Muscle of back (tissue), 13 donors: Measurements from ENCODE around the gene ZYG11B. TPM values are rescaled to one million over a fixed set of nuclear protein-coding genes. Genes with fewer than 3 reads are reported as not detected.
"Not testable (repeated sequence)": the region's sequence is repeated elsewhere in the genome, so short reads cannot be mapped to it uniquely, and the experiment has no call there.

Experiments
- DNase-seq, 3 donors: peaks; one replicate each; pipeline versions ENCODE4 v3.0.0 to v3.0.0-alpha.2; 2013
- long read RNA-seq, 9 donors: transcript quantifications; one replicate each; lab custom pipeline, GENCODE V29; 2026
- polyA plus RNA-seq, 10 donors: library from polyadenylated mRNA; unstranded; fragments of 120-200 nt; gene quantifications; one replicate each; pipeline ENCODE4 v1.2.1, GENCODE V29; 2013; ENCODE audit not compliant: insufficient read length in 10 of 10

The ZYG11B gene
- polyA plus RNA-seq = 10 to 100 TPM; 26.6 to 45.5 (median 33.8) TPM
- long read RNA-seq, donor 1, full-length matches to known transcripts = 1 of 305 reads
- long read RNA-seq, donor 1, partial matches to known transcripts = 294 of 305 reads
- long read RNA-seq, donor 1, other reads (novel, unspliced or antisense) = 10 of 305 reads
- long read RNA-seq, donor 2, full-length matches to known transcripts = 3 of 448 reads
- long read RNA-seq, donor 2, partial matches to known transcripts = 445 of 448 reads
- long read RNA-seq, donor 2, other reads (novel, unspliced or antisense) = 0 of 448 reads
- long read RNA-seq, donor 3 = 0 reads
- long read RNA-seq, donor 4, full-length matches to known transcripts = 3 of 338 reads
- long read RNA-seq, donor 4, partial matches to known transcripts = 321 of 338 reads
- long read RNA-seq, donor 4, other reads (novel, unspliced or antisense) = 14 of 338 reads
- long read RNA-seq, donor 5, full-length matches to known transcripts = 5 of 569 reads
- long read RNA-seq, donor 5, partial matches to known transcripts = 559 of 569 reads
- long read RNA-seq, donor 5, other reads (novel, unspliced or antisense) = 5 of 569 reads
- long read RNA-seq, donor 6, full-length matches to known transcripts = 2 of 14 reads
- long read RNA-seq, donor 6, partial matches to known transcripts = 5 of 14 reads
- long read RNA-seq, donor 6, other reads (novel, unspliced or antisense) = 7 of 14 reads
- long read RNA-seq, donor 7, full-length matches to known transcripts = 6 of 257 reads
- long read RNA-seq, donor 7, partial matches to known transcripts = 245 of 257 reads
- long read RNA-seq, donor 7, other reads (novel, unspliced or antisense) = 6 of 257 reads
- long read RNA-seq, donor 8, full-length matches to known transcripts = 5 of 307 reads
- long read RNA-seq, donor 8, partial matches to known transcripts = 302 of 307 reads
- long read RNA-seq, donor 8, other reads (novel, unspliced or antisense) = 0 of 307 reads
- long read RNA-seq, donor 9, full-length matches to known transcripts = 1 of 103 reads
- long read RNA-seq, donor 9, partial matches to known transcripts = 102 of 103 reads
- long read RNA-seq, donor 9, other reads (novel, unspliced or antisense) = 0 of 103 reads

DNA sequence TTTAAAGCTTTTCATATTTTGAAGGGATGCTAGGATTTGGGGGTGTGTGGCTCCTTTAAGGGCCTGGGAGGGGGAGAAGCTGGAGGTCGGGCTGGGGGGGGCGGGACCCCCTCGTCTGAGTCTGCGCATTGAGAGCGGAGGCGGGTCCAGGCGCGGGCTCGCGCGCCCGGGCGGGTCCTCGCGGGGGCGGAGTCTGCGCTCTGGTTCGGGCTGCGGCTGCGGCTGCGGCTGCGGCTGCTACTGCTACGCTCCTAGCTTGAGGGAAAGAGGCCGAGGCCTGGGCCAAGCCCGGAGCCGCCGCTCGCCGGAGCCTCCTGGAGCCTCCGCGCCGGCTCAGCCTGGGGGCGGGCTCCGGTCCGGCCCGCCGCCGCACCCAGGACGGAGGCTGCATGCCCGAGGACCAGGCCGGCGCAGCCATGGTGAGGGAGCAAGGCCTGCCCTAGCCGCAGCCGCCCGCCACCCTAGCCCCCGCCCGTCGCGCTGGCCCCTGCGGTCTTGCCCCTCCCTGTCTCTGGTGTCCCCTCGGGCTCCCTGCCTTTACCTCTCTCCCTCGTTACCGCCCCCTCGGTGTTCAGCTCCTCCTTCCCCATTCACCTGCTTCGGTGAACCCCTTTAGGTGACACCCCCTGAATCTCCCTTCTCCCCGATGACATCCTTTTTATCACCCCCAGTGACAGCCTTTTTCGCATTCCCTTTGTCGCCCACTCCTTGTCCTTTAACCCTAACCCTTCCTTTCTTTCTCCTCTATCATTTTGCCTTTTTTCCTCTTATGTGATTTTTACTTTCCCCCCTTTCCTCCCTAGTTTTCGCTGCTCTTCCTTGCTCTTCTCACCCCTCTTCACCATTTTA lies at the start of gene ZYG11B:
TSS of gene ZYG11B (plus strand) at position 189 of the 849 bp plus-strand sequence. CDS start at position 390, 201 bp downstream.
- peak; percentile 87 to 96 (median 91) for DNase-seq

- DNase-seq = peak in 1 of 3 donors; percentile 45
These were observed 49.0 kb upstream of the ZYG11B start for GRCh38 chr1:52677076-52677806.

GRCh38 chr1:52679048-52679447 lies 47.2 kb upstream of the ZYG11B start:
- peak in 1 of 3 donors; percentile 49 for DNase-seq

DNA sequence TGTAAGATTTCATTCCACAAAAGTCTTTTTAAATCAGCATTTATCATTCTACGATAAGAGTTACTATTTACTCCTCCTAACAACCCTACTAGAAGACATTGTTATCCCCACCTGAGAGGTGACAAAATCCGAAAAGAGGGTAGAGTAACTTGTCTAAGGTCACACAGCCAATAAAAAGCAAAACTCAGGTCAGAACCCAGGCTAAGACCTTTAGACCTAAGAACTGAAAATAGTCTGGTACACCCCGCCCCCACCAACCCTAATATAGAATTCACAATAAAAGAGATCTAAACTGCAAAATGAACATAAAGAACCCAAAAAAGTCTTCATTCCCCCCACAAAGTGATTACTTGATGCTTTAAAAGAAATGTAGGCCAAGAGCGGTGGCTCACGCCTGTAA lies 46.8 kb upstream of the ZYG11B start:
- no peak for DNase-seq

- no peak for DNase-seq
These were observed 45.9 kb upstream of the ZYG11B start for GRCh38 chr1:52680353-52680752.

- DNase-seq = no peak
These were observed 45.1 kb upstream of the ZYG11B start for GRCh38 chr1:52681136-52681535.

DNA sequence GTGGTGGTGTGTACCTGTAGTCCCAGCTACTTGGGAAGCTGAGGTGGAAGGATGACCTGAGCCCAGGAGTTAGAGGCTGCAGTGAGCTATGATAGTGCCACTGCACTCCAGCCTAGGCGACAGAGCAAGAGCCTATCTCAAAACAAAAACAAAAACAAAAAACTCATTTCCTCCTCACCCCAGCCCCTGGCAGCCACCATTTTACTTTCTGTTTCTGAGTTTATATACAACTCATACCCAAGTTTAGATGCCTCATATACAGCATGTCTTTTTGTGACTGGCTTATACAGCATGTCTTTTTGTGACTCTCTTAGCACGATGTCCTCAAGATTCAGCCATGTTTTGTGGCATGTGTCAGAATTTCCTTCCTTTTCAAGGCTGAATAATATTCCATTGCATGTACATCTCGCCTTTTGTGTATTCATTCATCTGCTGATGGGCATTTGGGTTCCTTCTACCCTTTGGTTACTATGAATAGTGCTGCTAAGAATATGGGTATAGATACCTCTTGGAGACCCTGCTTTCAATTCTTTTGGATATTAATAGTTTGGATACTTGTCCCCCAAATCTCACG lies 42.8 kb upstream of the ZYG11B start:
- no peak for DNase-seq

DNA sequence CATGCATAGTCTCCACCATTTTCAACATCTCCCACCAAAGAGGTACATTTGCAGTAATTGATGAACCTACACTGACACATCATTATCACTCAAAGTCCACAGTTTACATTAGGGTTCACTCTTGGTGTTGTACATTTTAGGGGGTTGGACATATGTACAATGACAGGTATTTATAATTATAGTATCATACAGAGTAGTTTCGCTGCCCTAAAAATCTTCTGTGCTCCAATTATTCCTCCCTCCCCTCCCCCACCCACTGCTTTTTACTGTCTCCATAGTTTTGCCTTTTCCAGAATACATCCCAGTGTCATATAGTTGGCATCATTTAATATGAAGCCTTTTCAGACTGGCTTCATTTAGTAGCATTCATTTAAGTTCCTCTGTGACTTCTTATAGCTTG lies 41.7 kb upstream of the ZYG11B start:
- no peak for DNase-seq

GRCh38 chr1:52686261-52686751 lies 39.9 kb upstream of the ZYG11B start:
- peak; percentile 62 to 79 (median 71) for DNase-seq

DNA sequence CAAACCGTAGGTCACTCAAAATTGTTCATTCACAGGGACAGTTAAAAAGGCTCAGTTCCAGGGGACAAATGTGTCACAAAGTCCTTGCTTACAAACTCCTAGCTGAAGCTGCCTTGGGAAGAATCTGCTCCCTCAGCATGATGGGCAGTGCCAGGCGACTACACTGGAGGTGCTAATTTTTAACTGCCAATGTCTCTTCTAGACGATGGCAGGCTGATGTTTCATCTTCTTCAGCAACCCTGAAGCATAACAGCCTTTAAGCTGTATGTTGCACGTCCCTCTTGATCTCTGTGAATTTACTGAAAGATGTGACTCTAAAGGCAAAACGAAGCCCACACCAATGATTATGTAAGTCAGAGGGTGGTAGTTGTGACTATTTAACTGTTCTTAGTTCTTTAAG lies 39.4 kb upstream of the ZYG11B start:
- no peak for DNase-seq

DNA sequence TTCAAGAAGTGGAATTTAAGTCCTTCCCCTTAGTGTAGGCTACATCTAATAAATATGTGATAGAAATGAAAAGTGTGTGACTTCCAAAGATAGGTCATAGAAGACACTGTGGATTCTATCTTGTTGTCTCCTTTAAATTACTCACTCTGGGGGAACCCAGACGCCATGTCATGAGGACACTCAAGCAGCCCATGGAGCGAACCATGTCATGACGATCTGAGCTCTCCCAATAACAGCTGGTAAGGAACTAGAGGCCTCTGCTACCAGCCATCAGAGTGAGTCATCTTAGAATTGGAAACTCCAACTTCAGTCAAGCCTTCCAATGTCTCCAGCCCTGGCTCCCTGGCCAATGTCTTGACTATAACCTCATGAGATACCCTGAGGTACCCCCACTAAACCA lies 34.4 kb upstream of the ZYG11B start:
- DNase-seq = no peak

DNA sequence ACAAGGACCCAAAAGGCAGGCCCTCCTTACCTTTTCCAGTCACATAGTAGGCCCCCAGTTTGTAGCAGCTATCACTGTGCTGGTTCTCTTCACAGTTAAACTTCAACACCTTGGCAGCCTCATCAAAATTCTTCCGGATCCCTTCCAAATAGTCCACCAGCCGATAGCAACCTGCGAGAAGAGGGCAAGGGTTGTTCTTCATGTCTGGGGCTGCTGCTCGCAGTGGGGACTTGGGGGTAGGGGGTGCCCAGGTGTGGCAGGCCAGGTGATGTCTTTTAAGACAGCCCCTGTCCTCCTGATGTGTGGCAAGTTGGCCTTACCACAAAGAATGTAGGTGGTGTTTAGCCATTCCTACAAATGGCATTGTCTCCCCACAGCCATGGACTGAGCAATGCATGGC lies 33.6 kb upstream of the ZYG11B start:
- DNase-seq = no peak

GRCh38 chr1:52693351-52693750 lies 32.9 kb upstream of the ZYG11B start:
- not testable (repeated sequence) for DNase-seq

GRCh38 chr1:52693843-52694242 lies 32.4 kb upstream of the ZYG11B start:
- DNase-seq = no peak

- no peak for DNase-seq
These were observed 30.6 kb upstream of the ZYG11B start for GRCh38 chr1:52695627-52696026.

DNA sequence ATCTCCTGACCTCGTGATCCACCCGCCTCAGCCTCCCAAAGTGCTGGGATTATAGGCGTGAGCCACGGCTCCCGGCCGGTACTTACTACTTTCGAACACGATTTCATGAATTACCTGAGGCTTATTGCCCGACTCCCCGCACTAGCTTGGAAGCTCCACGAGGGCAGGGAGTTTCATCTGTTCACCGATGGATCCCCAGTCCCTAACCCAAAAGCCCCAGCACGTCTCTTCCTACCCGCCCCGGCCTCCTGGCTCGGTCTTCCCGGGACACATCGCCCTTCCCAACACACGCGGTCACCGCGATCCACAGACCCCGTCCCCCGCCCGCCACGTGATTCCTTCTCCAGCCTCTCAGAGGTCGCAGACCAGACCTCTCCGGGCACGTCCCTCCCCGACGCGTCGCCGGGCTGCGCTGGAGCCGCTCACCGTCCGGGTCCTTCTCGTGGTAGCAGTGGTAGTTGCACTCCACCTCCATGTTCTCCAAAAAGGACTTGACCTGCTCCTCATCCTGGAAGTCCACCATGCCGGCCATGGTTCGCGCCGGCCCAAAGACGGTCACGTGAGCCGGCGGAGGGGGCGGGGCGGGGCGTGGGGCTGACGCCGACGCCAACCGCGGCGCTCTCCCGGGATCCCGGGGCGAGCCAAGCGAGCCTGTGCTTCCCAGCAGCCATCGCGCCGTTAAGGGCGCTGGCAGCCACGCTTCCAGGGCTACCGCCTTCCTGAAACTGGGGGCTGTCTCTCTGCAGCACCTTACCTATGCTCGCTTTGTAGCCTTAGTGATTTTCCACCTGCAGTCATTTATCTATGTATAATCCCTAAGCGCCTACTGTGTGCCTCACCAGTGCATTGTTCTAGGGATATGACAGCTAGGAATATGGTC lies 28.2 kb upstream of the ZYG11B start, which contains the start of gene COA7:
TSS of gene COA7 (minus strand) at position 553 of the 880 bp plus-strand sequence. CDS start at position 532, 21 bp downstream.
- DNase-seq = peak; percentile 85 to 96 (median 90)

DNA sequence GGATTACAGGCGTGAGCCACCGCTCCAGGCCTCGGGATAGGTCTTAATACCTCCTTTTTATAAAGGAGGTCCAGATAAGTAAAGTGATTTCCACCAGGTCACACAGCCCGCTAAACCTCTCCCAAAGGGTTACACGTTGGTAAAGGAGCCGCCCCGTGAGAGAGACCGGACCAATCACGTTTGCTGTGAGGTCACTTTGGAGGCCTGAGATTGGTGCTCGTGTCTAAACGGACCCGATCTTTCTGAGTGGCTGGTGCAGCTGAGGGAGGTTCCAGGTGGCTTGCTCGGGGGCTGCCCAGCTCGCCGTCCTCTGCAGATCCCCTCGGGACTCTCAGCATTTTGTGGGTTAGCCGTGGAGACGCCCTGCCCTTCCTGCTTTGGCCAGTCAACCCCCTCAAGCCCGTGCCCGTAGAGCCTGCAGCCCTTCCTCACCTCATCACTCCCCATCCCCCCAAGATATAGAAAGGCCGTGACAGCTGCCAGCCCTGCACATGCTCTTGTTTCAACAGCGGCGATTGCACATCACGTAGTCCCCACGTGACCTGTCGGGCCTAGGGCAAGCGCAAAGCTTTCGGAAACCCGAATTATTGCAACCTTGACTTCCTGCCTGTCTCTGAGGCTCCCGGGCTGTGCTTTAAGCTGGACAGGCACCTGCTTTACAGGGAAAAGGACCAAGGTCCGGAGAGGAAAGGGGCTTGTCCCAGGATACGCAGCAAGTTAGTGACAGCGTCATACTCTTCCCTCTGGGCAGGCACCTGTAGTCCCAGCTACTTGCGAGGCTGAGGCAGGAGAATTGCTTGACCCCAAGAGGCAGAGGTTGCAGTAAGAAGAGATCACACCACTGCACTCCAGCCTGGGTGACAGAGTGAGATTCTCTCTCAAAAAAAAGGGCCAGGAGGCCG lies 23.1 kb upstream of the ZYG11B start:
- peak; percentile 83 to 93 (median 84) for DNase-seq
